Left cardiac atrium (tissue), 4 donors: ENCODE measurements around the gene PRRC2A. TPM values are rescaled to one million over a fixed set of nuclear protein-coding genes. Genes with fewer than 3 reads are reported as not detected.
A peak's percentile ranks its signal among the peaks of the same experiment; 100 is the strongest.

Experiments used
- ATAC-seq, 2 donors: fragments of 200-7000 bp; cut with Tn5 transposase; one replicate each; pipeline ENCODE4 v1.9.1; 2020; ENCODE audit warnings: mild to moderate bottlenecking in 2 of 2, moderate library complexity in 2 of 2
- DNase-seq: peaks from one replicate; pipeline ENCODE4 v3.0.0-alpha.2; 2020
- intact Hi-C, 2 donors: fragments of 100-400 bp; cut with DNase I; formaldehyde crosslinking; loops; one replicate each; pipeline versions ENCODE4 v1.14.1 to v1.15.1; 2022 to 2023
- total RNA-seq, 2 donors: library from RNA; stranded (reverse); fragmentation: NEBNext Ultra II Directional; extraction: Animal tissue kit (Norgen Biotek cat#: 25700); gene quantifications; one replicate each; pipeline ENCODE4 v1.2.1, GENCODE V29; 2021
- donor health status: DM: no; HTN: yes; CAD: no.
- donor health status: DM: no; HTN: yes; CAD: no; lungs with severe emphysema.
- donor health status: DM: yes; HTN: yes; CAD: no.
- donor health status: Dilated cardiomyopathy.

Gene PRRC2A
- total RNA-seq, 2 donors from 2014 or later, result 85.0 to 108 TPM

DNA sequence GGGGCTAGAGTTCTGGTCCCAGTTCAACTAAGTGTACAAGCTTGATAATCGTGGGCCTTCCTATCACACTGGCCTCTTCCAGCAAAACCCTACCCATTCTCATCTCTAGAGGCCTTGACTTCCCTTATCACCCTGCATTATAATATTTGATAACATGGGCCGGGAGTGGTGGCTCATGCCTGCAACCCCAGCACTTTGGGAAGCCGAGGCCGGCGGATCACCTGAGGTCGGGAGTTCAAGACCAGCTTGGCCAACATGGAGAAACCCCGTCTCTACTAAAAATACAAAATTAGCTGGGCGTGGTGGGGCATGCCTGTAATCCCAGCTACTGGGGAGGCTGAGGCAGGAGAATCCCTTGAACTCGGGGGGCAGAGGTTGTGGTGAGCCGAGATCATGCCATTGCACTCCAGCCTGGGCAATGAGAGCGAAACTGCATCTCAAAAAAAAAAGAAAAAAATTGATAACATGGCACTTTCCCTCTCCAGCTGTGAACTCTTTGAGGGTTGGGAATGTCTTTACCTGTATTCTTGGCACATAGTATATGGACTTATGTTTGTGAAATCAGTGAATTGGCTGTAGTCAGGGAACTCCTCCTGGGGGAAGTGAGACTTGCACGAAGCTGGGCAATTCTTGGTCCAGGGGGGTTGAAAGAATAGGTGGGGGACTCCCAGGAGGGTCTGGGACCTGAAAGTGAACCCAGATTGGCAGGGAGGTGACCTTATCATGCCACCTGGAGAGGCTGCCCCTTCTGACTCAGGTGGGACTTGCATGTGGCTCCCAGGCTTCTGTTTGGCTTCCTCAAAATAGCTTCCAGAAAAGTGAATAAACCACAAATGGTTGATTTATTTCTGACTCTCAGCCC, 41.0 kb downstream of the PRRC2A start:
- no peak for ATAC-seq
- DNase-seq, result no peak
- intact Hi-C loops, result no loop called here

DNA sequence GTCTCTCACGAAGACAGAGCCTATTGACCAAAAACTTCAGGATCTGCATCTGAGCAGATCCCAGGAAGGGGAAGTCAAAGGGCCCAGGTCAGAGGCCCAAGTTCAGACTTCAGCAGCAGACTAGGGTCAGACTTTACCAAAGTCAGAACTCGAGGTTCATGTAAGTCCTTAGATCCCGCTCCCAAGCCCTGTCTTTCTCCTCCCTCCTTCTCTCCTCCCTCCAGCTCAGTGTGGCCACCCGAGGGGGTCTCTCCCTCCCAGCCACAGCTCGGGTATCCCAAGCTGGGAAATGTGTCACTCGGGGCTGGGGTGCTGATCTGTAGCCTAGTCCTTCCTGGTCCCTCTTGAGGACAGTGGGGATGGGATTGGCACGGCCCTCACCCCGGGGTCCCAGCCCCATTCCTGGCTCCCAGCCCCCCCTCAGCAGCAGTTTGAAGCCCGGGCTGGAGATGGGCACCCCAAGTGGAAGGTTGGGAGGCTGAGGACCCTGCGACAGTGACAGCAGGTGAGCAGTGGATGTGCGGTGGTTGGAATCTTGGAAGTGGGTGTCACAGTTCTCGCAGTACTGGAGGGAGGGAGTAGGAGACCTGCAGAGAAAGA, 41.7 kb downstream of the PRRC2A start:
- DNase-seq, result no peak
- ATAC-seq, result no peak
- intact Hi-C loops, result no loop called here

DNA sequence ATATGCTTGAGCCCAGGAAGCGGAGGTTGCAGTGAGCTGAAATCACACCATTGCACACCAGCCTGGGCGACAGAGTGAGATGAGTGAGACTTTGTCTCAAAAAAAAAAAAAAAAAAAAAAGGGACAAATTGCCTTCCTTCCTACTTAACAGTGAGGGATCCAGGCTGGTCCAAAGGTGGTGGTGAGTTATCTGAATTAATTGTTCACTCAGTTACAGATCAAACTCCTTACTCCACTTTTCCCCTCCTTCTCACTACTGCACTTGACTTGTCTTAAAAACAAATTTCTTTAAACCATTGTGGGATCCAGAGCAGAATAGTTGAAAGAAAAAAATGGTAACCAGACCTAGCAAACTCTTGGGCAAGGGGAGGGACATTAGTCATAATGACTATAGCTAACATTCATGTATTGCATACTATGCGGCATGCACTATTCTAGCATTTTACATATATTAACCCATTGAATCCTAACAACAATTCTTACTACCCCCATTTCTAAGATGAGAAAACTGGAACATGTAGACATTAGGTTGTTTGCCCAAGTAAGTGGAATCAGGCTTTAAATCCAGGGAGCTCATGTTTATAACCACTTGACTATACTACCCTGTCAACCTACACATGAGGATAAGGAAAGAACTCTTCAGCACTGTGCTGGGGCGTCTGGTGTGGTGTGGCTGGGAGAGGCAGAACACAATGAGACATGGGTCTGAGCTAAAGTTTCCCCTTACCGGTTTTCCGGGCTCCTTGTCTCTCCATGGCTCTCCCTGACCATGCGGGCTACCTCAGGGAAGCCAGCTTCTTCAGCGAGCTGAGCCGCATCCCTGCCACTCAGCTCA, 42.8 kb downstream of the PRRC2A start:
- DNase-seq (no peak), ATAC-seq (no peak)
- intact Hi-C loops, result no loop called here

DNA sequence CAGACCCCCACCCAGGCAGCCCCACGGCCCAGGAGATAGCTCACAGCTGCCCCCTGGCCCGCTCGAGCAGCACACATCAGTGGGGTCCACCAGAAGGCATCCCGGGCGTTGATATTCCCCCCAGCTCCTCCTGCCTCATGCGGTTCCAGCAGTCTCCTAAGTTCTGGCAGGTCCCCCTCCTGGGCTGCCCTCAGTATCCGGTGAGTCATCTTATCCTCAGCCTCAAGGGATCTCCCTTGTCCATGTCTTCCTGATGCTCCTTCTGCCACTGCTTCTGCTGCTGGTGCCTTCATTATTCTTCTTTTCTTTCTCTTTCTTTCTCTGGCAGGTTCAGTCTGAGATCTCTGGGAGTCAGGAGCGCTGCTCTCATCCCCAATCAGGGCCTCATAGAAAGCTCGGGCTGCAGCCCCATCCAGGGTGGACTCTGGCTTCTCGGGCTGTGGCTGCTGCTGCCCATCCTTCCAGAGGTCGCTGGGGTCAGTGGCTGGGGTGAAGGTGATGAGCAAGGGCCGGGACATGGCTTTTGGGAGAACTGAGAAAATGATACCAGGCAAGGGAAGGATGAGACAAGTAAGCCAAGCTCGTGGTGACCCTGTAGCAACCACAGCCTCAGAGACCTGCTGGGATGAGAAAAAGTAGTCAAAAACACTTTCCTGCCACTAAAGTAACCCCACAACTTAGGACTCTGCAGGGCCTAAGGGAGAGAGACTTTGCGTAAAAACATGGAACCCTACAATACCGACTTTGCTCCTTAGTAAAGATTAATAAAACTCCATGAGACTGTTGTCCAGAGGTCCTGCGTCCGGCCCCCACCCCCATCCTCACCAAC, 43.7 kb downstream of the PRRC2A start:
- intact Hi-C loops, result no loop called here
- ATAC-seq, result peak in 1 of 2 donors; percentile 9

DNA sequence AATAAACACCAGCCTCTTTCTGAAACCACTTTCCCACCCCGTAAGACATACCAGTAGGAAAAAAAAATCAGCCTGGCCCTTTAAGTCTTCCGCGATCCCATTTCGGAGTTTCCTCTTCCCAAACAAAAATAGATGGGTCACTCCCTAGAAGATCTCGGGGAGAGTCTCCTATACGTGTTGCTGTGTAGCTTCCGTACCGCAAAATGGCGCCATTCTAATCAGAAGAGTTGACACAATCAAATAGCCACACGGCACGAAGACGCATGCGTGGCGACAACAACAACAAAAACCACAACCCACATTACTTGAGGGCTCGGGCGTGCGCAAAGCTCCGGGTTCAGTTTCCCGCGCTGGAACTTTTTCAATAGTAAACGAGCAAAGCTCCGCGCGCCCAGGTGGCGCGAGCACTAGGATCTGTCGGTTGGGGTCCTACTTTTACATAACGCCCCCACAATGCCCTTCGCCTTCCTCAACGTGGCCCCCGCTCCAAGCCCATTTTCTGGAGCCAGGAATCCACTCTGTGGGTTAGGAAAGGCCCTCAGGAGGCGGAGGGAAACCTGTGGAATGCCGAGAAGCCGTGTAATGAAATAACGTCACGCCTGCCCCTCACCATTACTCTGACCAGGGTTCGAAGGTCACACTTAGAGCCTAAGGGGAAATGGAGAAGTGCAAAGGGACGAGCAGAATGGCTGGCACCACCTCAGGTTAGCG, 44.4 kb downstream of the PRRC2A start, which contains the start of gene GPANK1:
TSS of gene GPANK1 (minus strand) at position 208 of the 711 bp plus-strand sequence. CDS start 519 bp downstream, outside the sequence.
- peak; percentile 64 to 67 for ATAC-seq
- intact Hi-C loops, result no loop called here

More for the DNA sequence above, 43.7 kb downstream of the PRRC2A start:
- DNase-seq, result peak; percentile 64

DNA sequence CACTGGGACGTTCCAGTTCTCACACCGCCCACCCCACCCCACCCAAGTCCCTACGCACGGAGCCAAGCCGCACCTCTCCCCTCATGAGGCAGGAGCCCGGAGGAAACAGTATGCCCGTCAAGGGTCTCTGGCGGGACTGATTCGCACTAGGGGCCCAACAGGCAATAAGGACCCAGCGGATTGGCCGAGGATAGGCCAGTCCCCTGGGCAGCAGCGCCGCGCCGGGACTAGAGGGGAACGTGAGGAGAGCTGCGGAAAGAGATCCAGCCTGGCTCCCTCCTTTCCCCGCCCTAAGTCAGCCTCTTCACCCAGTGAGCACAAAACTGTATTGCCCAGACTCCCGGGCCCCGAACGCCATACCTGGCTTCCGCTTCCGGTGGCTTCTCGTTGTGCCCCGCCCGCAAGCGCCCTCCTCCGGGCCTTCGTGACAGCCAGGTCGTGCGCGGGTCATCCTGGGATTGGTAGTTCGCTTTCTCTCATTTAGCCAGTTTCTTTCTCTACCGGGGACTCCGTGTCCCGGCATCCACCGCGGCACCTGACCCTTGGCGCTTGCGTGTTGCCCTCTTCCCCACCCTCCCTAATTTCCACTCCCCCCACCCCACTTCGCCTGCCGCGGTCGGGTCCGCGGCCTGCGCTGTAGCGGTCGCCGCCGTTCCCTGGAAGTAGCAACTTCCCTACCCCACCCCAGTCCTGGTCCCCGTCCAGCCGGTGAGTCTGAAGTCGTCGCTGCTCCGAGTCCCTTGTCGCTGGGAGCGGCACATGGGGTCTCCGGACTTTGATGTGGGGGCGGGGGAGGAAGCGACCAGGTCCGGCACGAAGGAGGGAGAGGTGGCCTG, 45.2 kb downstream of the PRRC2A start, which contains the start of gene CSNK2B:
TSS of gene CSNK2B (plus strand) at position 580 of the 836 bp plus-strand sequence. CDS start 752 bp downstream, outside the sequence.
- ATAC-seq, result peak; percentile 91 to 93
- DNase-seq, result peak; percentile 99
- intact Hi-C loops, result no loop called here

More for the DNA sequence above, 44.4 kb downstream of the PRRC2A start, which contains the start of gene GPANK1:
- DNase-seq, result peak; percentile 92

DNA sequence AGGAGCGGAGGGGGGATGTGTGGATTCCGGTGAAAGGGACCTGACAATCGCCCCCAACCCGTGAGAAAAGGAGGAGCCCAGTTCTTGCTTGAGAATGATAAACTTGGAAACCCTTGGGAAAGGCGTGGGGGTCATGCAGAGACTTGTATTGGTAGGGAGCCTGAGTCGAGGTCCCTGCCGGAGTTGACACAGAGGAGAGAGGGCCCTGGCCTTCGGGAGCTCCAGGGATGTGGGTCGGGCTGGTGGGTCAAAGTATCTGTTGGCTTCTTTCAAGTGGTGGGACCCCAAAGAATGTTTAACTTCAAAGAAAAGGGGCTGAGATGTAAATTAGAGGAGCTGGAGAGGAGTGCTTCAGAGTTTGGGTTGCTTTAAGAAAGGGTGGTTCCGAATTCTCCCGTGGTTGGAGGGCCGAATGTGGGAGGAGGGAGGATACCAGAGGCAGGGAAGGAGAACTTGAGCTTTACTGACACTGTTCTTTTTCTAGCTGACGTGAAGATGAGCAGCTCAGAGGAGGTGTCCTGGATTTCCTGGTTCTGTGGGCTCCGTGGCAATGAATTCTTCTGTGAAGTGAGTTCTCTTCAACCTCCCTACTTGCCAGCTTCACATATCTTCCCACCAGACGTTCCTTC, 45.9 kb downstream of the PRRC2A start:
- no peak for ATAC-seq
- intact Hi-C loops, result no loop called here
- DNase-seq, result no peak

DNA sequence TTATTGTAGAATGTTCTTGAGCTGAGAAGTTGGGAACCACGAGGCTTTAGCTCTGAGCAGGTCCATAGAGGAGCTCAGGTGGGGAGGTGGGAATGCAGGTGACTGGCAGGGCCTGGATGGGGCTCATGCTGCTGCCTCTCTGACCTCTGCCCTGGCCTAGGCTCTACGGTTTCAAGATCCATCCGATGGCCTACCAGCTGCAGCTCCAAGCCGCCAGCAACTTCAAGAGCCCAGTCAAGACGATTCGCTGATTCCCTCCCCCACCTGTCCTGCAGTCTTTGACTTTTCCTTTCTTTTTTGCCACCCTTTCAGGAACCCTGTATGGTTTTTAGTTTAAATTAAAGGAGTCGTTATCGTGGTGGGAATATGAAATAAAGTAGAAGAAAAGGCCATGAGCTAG, 49.2 kb downstream of the PRRC2A start, which contains the start of gene LY6G5B:
TSS of gene LY6G5B (plus strand) at position 301 of the 400 bp plus-strand sequence. CDS start 975 bp downstream, outside the sequence.
- DNase-seq (no peak), ATAC-seq (no peak)
- intact Hi-C loops, result no loop called here

DNA sequence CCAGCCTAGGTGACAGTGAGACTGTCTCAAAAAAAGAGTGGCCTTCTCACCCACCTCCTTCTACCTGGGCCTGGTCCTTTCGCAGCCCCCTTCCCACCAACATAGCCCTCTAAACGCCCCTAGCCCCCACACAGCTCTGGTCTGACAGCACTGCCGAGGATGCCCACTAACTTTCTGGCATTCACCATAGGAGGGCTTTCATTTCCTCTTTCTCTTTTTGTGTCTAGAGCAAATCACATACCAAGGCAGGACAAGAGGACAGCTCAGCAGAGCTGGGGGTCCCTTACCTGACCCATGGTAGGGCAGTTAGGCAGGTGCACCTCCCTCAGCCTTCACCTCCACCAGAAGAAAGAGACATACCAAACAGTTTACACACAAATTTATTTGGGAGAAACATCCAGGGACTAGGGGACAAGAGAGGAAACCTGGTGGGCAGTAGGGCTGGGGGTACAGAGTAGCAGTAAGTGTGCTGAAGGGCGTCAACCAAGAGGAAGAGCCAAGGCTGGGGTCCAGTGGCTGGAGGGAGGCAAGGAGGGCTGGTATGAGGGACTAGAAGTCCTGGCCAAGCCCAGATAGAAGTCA, 55.9 kb downstream of the PRRC2A start:
- no peak for ATAC-seq
- intact Hi-C loops, result no loop called here
- no peak for DNase-seq

DNA sequence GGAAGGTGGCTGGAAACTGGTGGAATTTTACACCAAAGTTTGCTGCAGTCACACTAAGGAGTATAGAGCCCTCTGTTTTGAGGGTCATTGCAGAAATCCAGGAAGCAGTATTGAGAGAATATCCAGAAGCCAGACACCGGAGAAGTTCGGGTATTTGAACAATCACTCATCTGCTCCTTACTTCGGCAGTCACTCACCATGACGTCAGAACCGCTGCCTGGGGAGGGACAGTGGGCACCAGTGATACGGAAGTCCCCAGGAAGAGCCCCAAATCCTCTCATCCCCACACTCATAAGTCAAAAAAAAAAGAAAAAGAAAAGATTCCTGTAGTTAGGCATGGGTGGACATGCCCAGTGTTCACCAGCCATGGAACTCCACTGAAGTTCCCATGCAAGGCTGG, 56.4 kb downstream of the PRRC2A start:
- no peak for DNase-seq
- no peak for ATAC-seq
- intact Hi-C loops, result no loop called here

DNA sequence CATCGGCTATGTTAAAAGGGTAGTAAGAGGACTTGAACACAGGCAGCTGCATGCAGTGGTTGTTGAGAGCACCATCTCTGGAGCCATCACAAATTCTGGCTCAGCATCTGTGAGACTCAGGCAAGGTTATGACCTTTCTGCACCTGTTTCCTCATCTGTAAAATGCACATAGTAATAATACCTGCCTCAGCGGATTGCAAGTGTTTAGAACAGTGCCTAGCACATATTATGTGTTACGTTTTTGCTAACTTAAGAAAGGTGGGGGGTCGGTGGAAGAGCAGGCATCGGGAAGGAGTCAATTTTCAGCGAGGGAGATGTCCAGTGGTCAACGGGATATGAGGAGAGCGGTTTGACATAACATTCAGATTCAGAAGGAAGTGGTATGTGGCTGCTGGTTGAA, 57.4 kb downstream of the PRRC2A start:
- ATAC-seq, result no peak
- intact Hi-C loops, result no loop called here
- no peak for DNase-seq

DNA sequence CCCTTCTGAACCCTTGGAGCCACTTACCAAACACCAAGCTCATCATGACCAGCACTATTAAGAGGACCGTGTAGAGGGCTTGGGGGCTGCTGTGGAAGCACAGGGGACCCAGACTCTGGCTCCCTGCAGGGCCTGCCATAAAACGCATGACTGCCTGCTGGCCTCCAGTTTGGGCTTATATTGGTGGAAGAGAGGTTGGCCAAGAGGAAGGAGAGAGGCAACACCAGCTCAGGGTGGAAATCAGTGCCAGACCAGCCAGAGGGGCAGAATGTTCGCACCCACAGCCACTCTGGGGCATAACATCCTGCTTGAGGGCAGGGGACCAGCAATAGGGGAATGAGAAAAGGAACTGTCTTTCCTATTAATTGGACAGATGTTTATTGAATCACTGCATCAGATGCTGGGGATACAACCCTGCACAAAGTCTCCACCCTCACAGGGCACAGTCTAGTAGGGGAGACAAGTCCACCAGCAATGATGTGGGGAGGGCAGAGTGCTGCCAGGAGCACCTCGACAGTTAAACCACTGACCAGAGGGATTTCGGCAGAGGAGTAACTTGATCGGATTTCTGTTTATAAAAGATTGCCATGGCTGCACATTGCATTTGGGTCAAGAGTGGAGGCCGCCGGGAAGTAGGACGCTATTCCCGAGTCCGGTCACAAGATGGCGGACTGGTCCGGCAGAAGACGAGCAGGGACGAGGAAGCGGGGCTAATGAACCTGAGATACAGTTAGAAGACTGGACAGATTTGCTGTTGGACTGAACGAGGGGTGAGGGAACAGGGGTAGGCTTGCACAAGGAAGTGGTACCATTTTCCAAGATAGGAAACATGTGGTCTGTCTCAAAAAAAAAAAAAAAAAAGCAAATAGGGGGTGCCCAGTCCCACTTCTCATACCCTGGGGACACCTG, 60.0 kb downstream of the PRRC2A start, which contains the start of gene LY6G5C:
TSS of gene LY6G5C (minus strand) at position 842 of the 909 bp plus-strand sequence. CDS start at position 148, 694 bp downstream.
- intact Hi-C loops, result loop anchor here (5.0 to 10.0 kb wide), 3 partner anchors 152 to 274 kb away; partner anchors contain the start of genes NELFE (in 1 of the 2) and SKIC2 (in 1 of the 2)
- DNase-seq, result peak; percentile 86
- peak; percentile 84 to 92 for ATAC-seq

DNA sequence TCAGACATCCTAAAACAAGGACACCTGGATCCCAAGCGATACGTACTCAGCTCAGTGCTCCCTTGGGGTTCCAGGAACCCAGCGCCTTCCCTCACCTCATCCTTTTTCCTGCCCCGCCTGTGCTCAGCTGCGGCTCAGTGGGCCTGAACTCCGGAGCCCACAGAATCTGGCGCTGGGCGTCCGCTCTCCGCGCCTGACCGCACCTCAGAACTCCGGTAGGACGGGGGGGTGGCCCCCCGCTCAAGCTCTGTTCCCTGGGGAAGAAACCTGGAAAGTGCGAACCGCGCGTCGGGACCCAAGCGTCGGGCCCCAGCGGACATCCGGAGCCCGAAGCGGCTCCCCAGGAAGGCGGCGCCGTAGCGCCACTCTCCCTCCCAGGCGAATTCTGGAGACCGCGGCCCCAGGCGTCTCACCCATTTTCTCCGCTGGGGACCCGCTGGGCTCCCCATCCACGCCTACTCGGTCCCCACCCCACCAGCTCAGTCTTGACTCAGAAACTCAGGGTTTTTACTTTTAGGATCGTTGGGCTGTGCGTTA, 60.7 kb downstream of the PRRC2A start:
- DNase-seq (peak; percentile 64), ATAC-seq (peak; percentile 63 to 72)
- intact Hi-C loops, result loop anchor here (5.0 to 10.0 kb wide), 3 partner anchors 151 to 274 kb away; partner anchors contain the start of genes NELFE (in 1 of the 2) and SKIC2 (in 1 of the 2)

DNA sequence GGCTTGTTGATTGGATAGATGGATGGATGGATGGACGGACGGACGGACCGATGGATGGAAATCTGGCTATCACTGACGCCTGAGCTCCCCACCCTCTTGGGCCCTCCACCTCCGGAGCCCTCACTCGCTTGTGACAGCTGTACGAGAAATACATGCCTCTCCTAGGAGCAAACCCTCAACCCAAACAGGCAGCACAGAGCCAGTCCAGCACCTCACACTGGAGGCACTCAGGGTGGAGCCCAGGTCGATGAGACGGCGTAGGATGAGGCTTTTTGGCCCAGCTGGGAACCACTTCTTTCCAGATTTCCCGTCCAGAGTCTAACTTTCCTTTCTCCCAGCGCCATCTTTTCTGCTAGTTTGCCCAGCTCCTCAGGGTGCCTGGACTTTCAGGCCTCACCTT, 63.1 kb downstream of the PRRC2A start:
- intact Hi-C loops, result loop anchor here (5.0 to 10.0 kb wide), 3 partner anchors 149 to 271 kb away; partner anchors contain the start of genes NELFE (in 1 of the 2) and SKIC2 (in 1 of the 2)
- DNase-seq, result no peak
- ATAC-seq, result no peak
